ENCODE measurements around the gene CPTP.

The CPTP gene

DNA sequence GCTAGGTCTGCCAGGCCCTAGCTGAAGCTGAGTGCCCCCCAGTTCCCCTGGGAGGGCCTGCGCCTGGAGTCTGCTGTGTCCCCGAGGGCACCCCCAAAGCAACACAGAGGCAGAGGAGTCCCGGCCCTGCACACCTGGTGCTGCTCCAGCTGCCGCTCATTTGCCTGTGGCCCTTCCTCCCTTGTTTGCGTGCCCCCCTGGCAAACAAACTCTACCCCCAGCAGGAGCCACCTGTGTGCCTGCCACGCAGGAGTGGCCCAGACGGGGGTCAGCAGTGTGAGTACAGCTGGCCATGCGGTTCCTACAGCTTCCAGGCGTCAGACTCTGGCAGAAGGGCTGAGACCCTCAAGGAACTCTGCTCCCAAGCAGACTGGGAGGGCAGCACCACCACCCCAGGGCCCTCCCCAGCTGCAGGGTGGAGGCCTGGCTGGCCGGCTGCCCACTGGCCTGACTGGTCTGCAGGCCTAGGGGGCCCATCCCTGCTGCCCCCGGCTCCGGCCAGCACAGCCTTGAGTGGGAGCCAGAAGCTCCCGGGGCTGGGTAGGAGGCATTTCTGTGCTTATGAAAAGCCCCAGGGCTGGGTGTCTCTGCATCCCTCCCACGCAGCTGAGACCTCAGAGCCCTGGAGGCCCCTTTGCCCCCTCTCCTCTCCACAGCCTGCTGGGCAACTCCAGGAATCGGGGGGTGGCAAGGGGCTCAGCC is 5.9 kb downstream of the CPTP start:
- POLR2A ChIA-PET, result interaction anchor here (0.6 kb wide), 1 partner anchor 578 kb away, joined by 4 read pairs; no protein-coding TSS in a partner anchor
- CTCF ChIA-PET, result no interaction called here
- no peak for DNase-seq (ENCODE audit: extremely low spot score)
- TF ChIP-seq, protein P1, sequence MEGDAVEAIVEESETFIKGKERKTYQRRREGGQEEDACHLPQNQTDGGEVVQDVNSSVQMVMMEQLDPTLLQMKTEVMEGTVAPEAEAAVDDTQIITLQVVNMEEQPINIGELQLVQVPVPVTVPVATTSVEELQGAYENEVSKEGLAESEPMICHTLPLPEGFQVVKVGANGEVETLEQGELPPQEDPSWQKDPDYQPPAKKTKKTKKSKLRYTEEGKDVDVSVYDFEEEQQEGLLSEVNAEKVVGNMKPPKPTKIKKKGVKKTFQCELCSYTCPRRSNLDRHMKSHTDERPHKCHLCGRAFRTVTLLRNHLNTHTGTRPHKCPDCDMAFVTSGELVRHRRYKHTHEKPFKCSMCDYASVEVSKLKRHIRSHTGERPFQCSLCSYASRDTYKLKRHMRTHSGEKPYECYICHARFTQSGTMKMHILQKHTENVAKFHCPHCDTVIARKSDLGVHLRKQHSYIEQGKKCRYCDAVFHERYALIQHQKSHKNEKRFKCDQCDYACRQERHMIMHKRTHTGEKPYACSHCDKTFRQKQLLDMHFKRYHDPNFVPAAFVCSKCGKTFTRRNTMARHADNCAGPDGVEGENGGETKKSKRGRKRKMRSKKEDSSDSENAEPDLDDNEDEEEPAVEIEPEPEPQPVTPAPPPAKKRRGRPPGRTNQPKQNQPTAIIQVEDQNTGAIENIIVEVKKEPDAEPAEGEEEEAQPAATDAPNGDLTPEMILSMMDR (IDR thresholded peaks at IDR 0.05; ENCODE audit: control extremely low read depth, extremely low read depth, low read depth, missing control alignments), result no peak

DNA sequence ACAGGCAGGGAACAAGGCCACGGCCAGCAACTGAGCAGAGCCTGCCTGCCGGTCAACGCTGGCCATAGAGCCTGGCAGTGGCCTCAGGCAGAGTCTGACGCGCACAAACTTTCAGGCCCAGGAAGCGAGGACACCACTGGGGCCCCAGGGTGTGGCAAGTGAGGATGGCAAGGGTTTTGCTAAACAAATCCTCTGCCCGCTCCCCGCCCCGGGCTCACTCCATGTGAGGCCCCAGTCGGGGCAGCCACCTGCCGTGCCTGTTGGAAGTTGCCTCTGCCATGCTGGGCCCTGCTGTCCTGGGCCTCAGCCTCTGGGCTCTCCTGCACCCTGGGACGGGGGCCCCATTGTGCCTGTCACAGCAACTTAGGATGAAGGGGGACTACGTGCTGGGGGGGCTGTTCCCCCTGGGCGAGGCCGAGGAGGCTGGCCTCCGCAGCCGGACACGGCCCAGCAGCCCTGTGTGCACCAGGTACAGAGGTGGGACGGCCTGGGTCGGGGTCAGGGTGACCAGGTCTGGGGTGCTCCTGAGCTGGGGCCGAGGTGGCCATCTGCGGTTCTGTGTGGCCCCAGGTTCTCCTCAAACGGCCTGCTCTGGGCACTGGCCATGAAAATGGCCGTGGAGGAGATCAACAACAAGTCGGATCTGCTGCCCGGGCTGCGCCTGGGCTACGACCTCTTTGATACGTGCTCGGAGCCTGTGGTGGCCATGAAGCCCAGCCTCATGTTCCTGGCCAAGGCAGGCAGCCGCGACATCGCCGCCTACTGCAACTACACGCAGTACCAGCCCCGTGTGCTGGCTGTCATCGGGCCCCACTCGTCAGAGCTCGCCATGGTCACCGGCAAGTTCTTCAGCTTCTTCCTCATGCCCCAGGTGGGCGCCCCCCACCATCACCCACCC is 6.7 kb downstream of the CPTP start, which contains the start of gene TAS1R3:
Gene TAS1R3, plus strand, starts transcription at position 213 of the 898 bp plus-strand sequence. Its CDS starts 66 bp downstream, at position 279.
- ChIA-PET CTCF (no interaction called here), POLR2A (interaction anchor here (0.6 kb wide), 1 partner anchor 577 kb away, joined by 4 read pairs; no protein-coding TSS in a partner anchor)
- no peak for DNase-seq (ENCODE audit: extremely low spot score)
- TF ChIP-seq, protein P1 (IDR thresholded peaks at IDR 0.05; ENCODE audit: control extremely low read depth, extremely low read depth, low read depth, missing control alignments), result no peak

DNA sequence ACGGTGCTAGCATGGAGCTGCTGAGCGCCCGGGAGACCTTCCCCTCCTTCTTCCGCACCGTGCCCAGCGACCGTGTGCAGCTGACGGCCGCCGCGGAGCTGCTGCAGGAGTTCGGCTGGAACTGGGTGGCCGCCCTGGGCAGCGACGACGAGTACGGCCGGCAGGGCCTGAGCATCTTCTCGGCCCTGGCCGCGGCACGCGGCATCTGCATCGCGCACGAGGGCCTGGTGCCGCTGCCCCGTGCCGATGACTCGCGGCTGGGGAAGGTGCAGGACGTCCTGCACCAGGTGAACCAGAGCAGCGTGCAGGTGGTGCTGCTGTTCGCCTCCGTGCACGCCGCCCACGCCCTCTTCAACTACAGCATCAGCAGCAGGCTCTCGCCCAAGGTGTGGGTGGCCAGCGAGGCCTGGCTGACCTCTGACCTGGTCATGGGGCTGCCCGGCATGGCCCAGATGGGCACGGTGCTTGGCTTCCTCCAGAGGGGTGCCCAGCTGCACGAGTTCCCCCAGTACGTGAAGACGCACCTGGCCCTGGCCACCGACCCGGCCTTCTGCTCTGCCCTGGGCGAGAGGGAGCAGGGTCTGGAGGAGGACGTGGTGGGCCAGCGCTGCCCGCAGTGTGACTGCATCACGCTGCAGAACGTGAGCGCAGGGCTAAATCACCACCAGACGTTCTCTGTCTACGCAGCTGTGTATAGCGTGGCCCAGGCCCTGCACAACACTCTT is 7.6 kb downstream of the CPTP start:
- ChIA-PET POLR2A (no interaction called here), CTCF (no interaction called here)
- TF ChIP-seq, protein P1 (IDR thresholded peaks at IDR 0.05; ENCODE audit: control extremely low read depth, extremely low read depth, low read depth, missing control alignments), result no peak
- no peak for DNase-seq (ENCODE audit: extremely low spot score)

DNA sequence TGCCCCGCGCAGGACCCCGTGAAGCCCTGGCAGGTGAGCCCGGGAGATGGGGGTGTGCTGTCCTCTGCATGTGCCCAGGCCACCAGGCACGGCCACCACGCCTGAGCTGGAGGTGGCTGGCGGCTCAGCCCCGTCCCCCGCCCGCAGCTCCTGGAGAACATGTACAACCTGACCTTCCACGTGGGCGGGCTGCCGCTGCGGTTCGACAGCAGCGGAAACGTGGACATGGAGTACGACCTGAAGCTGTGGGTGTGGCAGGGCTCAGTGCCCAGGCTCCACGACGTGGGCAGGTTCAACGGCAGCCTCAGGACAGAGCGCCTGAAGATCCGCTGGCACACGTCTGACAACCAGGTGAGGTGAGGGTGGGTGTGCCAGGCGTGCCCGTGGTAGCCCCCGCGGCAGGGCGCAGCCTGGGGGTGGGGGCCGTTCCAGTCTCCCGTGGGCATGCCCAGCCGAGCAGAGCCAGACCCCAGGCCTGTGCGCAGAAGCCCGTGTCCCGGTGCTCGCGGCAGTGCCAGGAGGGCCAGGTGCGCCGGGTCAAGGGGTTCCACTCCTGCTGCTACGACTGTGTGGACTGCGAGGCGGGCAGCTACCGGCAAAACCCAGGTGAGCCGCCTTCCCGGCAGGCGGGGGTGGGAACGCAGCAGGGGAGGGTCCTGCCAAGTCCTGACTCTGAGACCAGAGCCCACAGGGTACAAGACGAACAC is 8.3 kb downstream of the CPTP start:
- no peak for DNase-seq (ENCODE audit: extremely low spot score)
- ChIA-PET CTCF (no interaction called here), POLR2A (no interaction called here)
- TF ChIP-seq, protein P1 (IDR thresholded peaks at IDR 0.05; ENCODE audit: control extremely low read depth, extremely low read depth, low read depth, missing control alignments), result no peak

DNA sequence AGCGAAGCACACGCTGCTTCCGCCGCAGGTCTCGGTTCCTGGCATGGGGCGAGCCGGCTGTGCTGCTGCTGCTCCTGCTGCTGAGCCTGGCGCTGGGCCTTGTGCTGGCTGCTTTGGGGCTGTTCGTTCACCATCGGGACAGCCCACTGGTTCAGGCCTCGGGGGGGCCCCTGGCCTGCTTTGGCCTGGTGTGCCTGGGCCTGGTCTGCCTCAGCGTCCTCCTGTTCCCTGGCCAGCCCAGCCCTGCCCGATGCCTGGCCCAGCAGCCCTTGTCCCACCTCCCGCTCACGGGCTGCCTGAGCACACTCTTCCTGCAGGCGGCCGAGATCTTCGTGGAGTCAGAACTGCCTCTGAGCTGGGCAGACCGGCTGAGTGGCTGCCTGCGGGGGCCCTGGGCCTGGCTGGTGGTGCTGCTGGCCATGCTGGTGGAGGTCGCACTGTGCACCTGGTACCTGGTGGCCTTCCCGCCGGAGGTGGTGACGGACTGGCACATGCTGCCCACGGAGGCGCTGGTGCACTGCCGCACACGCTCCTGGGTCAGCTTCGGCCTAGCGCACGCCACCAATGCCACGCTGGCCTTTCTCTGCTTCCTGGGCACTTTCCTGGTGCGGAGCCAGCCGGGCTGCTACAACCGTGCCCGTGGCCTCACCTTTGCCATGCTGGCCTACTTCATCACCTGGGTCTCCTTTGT is 9.1 kb downstream of the CPTP start:
- TF ChIP-seq, protein P1 (IDR thresholded peaks at IDR 0.05; ENCODE audit: control extremely low read depth, extremely low read depth, low read depth, missing control alignments), result no peak
- ChIA-PET POLR2A (no interaction called here), CTCF (no interaction called here)
- no peak for DNase-seq (ENCODE audit: extremely low spot score)
